K562 (cell line): Measurements from ENCODE around the gene BAD. TPM values are rescaled to one million over a fixed set of nuclear protein-coding genes. Genes with fewer than 3 reads are reported as not detected.

Source experiments
- FOXK1 ChIP-seq: sonication (generic); formaldehyde crosslinking; IDR thresholded peaks from 2 replicates; pipeline ENCODE4 v1.8.0; 2022; ENCODE audit warnings: missing genetic modification reagents, mild to moderate bottlenecking, borderline replicate concordance
- GTF2E2 ChIP-seq: fragments of 200-800 bp; sonication (Bioruptor generic); IDR thresholded peaks from 2 replicates; pipeline ENCODE4 v1.6.1; 2016; ENCODE audit warnings: missing genetic modification characterization, missing compliant biosample characterization
- HDAC6 ChIP-seq: IDR thresholded peaks from 2 replicates; pipeline ENCODE4 v1.6.1; 2012; ENCODE audit warnings: low read depth, mild to moderate bottlenecking, control low read depth, inconsistent platforms, low read length, moderate library complexity
- KDM5B ChIP-seq: fragments of 200-600 bp; sonication (generic); IDR thresholded peaks from 2 replicates; pipeline ENCODE4 v1.6.1; 2012; ENCODE audit warnings: low read depth, mild to moderate bottlenecking, moderate library complexity, low read length, control low read depth, inconsistent platforms; ENCODE audit not compliant: insufficient replicate concordance
- L3MBTL2 ChIP-seq: fragments of 450-650 bp; IDR thresholded peaks from 2 replicates; pipeline ENCODE4 v1.6.1; 2016; ENCODE audit warnings: mild to moderate bottlenecking, moderate library complexity
- NR2C2 ChIP-seq, 2 experiments: fragments of 200-800 bp in 1 of 2; sonication (Bioruptor generic) in 1 of 2; sonication (generic) in 1 of 2; formaldehyde crosslinking in 1 of 2; IDR thresholded peaks; 2 replicates each; pipeline versions ENCODE4 v1.6.1 to v1.8.0; 2016 to 2022; ENCODE audit warnings: mild to moderate bottlenecking in 1 of 2, missing compliant biosample characterization in 1 of 2, missing genetic modification characterization in 1 of 2, missing genetic modification reagents in 1 of 2
- TGIF2 ChIP-seq: sonication (generic); formaldehyde crosslinking; IDR thresholded peaks from 2 replicates; pipeline ENCODE4 v1.8.1; 2022; ENCODE audit warnings: mild to moderate bottlenecking, missing genetic modification reagents, moderate library complexity
- ZBTB5 ChIP-seq: fragments of 450-650 bp; IDR thresholded peaks from 2 replicates; pipeline ENCODE4 v1.6.1; 2017; ENCODE audit warnings: antibody characterized with exemption
- ZC3H11A ChIP-seq: IDR thresholded peaks from 2 replicates; pipeline ENCODE4 v1.6.1; 2012; ENCODE audit warnings: low read depth, low read length, improper control_type of control experiment
- polyA plus RNA-seq, 8 experiments: library from polyadenylated mRNA; depleted of rRNA in 4 of 8; stranded (reverse) in 5 of 8; unstranded in 3 of 8; fragments of >200 nt; fragmentation: Nextera tagmentation in 2 of 8; fragmentation: Illumina TruSeq in 1 of 8; extraction: Ambion mirVana in 2 of 8; extraction: Trizol in 1 of 8; gene quantifications; 2 replicates each; pipeline versions ENCODE4 v1.2.1 to v1.2.3, GENCODE V29; 2011 to 2014; ENCODE audit warnings: inconsistent platforms in 1 of 8, missing spikeins in 1 of 8
- total RNA-seq, 7 experiments: library from RNA; depleted of rRNA in 6 of 7; stranded (reverse); fragments of >200 nt in 6 of 7; fragmentation: Illumina TruSeq in 2 of 7; extraction: Trizol in 2 of 7; gene quantifications; 2 replicates each; pipeline versions ENCODE4 v1.2.1 to v1.2.3, GENCODE V29; 2011 to 2021; ENCODE audit warnings: low replicate concordance in 1 of 7
- TF ChIP-seq, protein P1 (sequence below): sonication (generic); formaldehyde crosslinking; IDR thresholded peaks from 2 replicates; pipeline ENCODE4 v1.8.0; 2022; ENCODE audit warnings: missing genetic modification reagents, mild to moderate bottlenecking, borderline replicate concordance
- TF ChIP-seq, protein P2 (sequence below), 2 experiments: fragments of 450-650 bp in 1 of 2; sonication (generic) in 1 of 2; formaldehyde crosslinking in 1 of 2; IDR thresholded peaks; 2 replicates each; pipeline versions ENCODE4 v1.7.1 to v1.9.0; 2016 to 2022; ENCODE audit warnings: inconsistent platforms in 1 of 2, mild to moderate bottlenecking in 1 of 2, missing genetic modification reagents in 1 of 2

BAD gene
- total and polyA plus RNA-seq, 9 of the 15 experiments (the other 6 are each of a cell fraction or from before 2014, with no cell fraction given): 0.61 to 45.6 (median 11.8) TPM

DNA sequence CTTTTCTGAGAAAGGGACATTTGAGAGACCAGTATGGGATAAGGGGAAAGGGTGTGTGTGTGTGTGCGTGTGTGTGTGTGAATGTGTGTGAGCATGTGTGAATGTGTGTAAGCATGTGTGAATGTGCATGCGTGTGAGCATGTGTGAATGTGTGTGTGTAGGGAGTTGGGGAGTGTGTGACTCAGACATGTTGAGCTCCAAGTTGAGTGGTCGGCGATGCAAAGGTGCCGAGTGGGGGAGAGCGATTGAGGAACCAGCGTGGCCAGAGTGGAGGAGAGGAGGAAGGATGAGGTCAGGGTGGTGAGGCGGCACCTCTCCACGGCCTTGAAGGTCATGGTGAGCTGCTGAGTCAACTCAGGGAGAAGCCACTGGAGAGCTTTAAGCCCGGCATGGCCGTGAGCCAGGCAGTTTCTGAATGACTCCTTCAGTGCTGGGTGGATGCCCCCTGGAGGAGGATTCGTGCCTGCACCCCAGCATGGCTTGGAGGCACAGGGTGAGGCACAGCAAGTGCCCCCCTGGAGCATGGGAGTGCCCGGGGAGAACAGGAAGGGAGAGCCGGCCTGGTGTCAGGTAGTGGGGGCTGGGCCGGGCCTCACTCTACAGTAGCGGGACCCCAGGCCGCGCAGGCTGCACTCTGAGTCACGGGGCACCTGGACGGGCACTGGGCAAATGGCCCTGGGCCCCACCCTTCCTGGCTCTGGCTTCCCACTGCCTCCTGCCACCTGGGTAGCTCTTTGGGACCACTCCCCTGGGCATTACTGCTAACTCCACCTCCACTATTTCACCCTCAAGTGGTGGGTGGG is 47.3 kb upstream of the BAD start (continued):
- TF ChIP-seq L3MBTL2 (peak; percentile 64; the same call in 1 of the 2 replicates), ZC3H11A (no peak), TGIF2 (CRISPR knock-in tag) (no peak), ZBTB5 (peak; percentile 59; the same call in 1 of the 2 replicates), HDAC6 (no peak), FOXK1 (CRISPR knock-in tag) (no peak), NR2C2 (CRISPR knock-in tag; IDR thresholded peaks at IDR 0.05) (peak; percentile 82), NR2C2 (tag; IDR thresholded peaks at IDR 0.05) (peak; percentile 86), KDM5B (no peak), GTF2E2 (no peak)
- TF ChIP-seq, protein P1, sequence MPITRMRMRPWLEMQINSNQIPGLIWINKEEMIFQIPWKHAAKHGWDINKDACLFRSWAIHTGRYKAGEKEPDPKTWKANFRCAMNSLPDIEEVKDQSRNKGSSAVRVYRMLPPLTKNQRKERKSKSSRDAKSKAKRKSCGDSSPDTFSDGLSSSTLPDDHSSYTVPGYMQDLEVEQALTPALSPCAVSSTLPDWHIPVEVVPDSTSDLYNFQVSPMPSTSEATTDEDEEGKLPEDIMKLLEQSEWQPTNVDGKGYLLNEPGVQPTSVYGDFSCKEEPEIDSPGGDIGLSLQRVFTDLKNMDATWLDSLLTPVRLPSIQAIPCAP: no peak
- TF ChIP-seq, protein P2, sequence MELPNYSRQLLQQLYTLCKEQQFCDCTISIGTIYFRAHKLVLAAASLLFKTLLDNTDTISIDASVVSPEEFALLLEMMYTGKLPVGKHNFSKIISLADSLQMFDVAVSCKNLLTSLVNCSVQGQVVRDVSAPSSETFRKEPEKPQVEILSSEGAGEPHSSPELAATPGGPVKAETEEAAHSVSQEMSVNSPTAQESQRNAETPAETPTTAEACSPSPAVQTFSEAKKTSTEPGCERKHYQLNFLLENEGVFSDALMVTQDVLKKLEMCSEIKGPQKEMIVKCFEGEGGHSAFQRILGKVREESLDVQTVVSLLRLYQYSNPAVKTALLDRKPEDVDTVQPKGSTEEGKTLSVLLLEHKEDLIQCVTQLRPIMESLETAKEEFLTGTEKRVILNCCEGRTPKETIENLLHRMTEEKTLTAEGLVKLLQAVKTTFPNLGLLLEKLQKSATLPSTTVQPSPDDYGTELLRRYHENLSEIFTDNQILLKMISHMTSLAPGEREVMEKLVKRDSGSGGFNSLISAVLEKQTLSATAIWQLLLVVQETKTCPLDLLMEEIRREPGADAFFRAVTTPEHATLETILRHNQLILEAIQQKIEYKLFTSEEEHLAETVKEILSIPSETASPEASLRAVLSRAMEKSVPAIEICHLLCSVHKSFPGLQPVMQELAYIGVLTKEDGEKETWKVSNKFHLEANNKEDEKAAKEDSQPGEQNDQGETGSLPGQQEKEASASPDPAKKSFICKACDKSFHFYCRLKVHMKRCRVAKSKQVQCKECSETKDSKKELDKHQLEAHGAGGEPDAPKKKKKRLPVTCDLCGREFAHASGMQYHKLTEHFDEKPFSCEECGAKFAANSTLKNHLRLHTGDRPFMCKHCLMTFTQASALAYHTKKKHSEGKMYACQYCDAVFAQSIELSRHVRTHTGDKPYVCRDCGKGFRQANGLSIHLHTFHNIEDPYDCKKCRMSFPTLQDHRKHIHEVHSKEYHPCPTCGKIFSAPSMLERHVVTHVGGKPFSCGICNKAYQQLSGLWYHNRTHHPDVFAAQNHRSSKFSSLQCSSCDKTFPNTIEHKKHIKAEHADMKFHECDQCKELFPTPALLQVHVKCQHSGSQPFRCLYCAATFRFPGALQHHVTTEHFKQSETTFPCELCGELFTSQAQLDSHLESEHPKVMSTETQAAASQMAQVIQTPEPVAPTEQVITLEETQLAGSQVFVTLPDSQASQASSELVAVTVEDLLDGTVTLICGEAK (IDR thresholded peaks at IDR 0.05): peak; percentile 67
- TF ChIP-seq, protein P2 (CRISPR knock-in tag; IDR thresholded peaks at IDR 0.05): no peak
